ENCODE measurements around the gene KCTD4. TPM values are rescaled to one million over a fixed set of nuclear protein-coding genes. Genes with fewer than 3 reads are reported as not detected.

The KCTD4 gene
- total and polyA plus RNA-seq, 2 donors (not counting 3 experiments of a cell fraction or from before 2014, with no cell fraction given) = not detected

GRCh38 chr13:45156565-45157361, 44.1 kb downstream of the KCTD4 start:
- no peaks in the 10 kb centered on the region for H3K9me3 ChIP-seq (replicated peaks; ENCODE audit: control insufficient read depth, insufficient read depth, low read length)
- no peak for TF ChIP-seq POLR2A (IDR thresholded peaks at IDR 0.05; ENCODE audit: low read depth, low read length)
- TF ChIP-seq FOS (IDR thresholded peaks at IDR 0.05; ENCODE audit: borderline replicate concordance, insufficient read depth, low read length) = no peak
- no peak for TF ChIP-seq MAX (IDR thresholded peaks at IDR 0.05; ENCODE audit: insufficient read depth, insufficient read length)
- TF ChIP-seq MYC (IDR thresholded peaks at IDR 0.05; ENCODE audit: low read depth, low read length) = no peak
- no peak for TF ChIP-seq POLR2AphosphoS5 (IDR thresholded peaks at IDR 0.05; ENCODE audit: insufficient read depth, low read depth, low read length)
- TF ChIP-seq EZH2 (IDR thresholded peaks at IDR 0.05; ENCODE audit: borderline replicate concordance, low read depth, low read length, severe bottlenecking) = no peak
- no peak for TF ChIP-seq GATA2 (IDR thresholded peaks at IDR 0.05; ENCODE audit: insufficient read depth, insufficient read length, low read depth, low read length)
- no peak for TF ChIP-seq JUN (IDR thresholded peaks at IDR 0.05; ENCODE audit: borderline replicate concordance, insufficient read depth, insufficient read length, low read depth)
- no peaks in the 10 kb centered on the region for H3K4me1 ChIP-seq (ENCODE audit: control insufficient read depth, extremely low read depth, insufficient read depth, low read length)
- no peaks in the 10 kb centered on the region for H3K9me1 ChIP-seq (replicated peaks; ENCODE audit: control insufficient read depth, extremely low read depth, insufficient read depth, low read length)
- no peaks in the 10 kb centered on the region for H3K79me2 ChIP-seq (ENCODE audit: control insufficient read depth, insufficient read depth, low read length)
- intact Hi-C loops (cut with micrococcal nuclease) = no loop called here
- DNase-seq (ENCODE audit: low read depth, low spot score) (no peak), FAIRE-seq (no peak)
- no peaks in the 10 kb centered on the region for H3K27me3 ChIP-seq (ENCODE audit: control insufficient read depth in 2 of 2, insufficient read depth in 2 of 2, low read length in 2 of 2)
- ChIA-PET CTCF (interaction anchor here (1.7 kb wide), 1 partner anchor 62 kb away, joined by 3 read pairs; no protein-coding TSS in a partner anchor), POLR2A (interaction anchor here (0.6 kb wide), 1 partner anchor 25 kb away, joined by 3 read pairs; no protein-coding TSS in a partner anchor)
- H3K4me2 ChIP-seq (ENCODE audit: insufficient read depth, low read length) = no peak overlapping the region
- H3K27ac ChIP-seq (ENCODE audit: insufficient read depth, low read depth, low read length) = no peak overlapping the region
- dilution Hi-C loops (cut with MboI; ENCODE audit: extremely low pct_ligation_motif_present, low sequenced_read_pairs) = no loop called here
- H2AFZ ChIP-seq (ENCODE audit: low read depth, low read length) = no peak overlapping the region
- no TSS peak for BruUV-seq (replicated peaks)
- H3K4me3 ChIP-seq (replicated peaks in 1 of 3; ENCODE audit: insufficient read depth in 1 of 3, low read depth in 1 of 3, low read length in 3 of 3) = no peak overlapping the region
- no peaks in the 10 kb centered on the region for H4K20me1 ChIP-seq (replicated peaks; ENCODE audit: control insufficient read depth, extremely low read depth, insufficient read depth, low read length)
- H3K9ac ChIP-seq (replicated peaks; ENCODE audit: extremely low read depth, insufficient read depth, low read length) = no peak overlapping the region
- H3K36me3 ChIP-seq (ENCODE audit: control insufficient read depth in 2 of 2, extremely low read depth in 1 of 2, insufficient read depth in 2 of 2, low read length in 2 of 2) = no peaks in the 10 kb centered on the region
